Measurements from ENCODE around the gene CCDC102A.

The CCDC102A gene

DNA sequence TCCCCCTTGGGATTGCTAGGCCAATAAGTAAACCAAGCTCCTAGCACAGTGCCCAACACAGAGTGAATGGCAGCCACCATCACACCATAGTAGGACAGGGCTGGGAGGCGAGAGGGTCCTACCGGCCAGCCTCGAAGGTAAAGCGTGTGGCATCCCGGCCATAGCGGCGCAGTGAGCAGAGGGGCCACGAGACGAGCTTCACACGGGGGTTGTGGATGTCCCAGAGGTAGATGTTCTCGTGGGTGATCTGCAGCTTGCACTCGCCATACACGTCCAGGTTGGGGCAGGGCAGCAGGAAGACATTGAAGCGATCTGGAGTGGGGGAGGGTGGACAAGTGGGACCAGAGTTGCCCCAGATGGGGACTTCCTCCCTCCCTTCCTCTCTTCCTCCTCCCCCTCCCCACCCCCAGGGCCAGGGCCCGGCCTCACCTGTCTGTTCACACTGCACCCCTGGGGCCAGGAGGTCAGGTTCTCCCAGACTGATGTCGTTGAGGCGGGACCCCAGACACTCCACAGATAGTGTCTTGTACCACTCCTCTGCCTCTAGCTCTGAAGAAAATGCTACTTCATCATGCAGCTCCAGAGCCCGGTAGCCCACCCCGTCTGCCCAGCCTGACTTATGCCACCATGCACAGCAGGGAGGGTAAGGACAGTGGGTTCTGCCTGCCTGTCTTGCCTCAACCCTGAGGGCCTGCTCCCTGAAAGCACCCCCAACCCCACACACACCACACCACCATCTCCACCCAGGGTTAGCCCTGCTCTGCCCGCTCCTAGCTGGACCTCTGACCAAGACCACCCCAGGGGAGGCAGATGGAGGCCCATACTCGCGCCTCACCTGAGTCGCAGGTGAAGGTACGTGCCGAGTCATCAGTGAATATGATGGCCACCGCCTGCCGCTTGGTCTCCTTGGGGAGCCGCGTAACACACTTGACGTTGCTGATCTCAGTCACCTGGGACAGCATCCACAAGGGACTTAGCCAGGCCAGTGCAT is 61.4 kb downstream of the CCDC102A start:
- intact Hi-C loops (cut with DNase I), result no loop called here
- DNase-seq, result no peak

DNA sequence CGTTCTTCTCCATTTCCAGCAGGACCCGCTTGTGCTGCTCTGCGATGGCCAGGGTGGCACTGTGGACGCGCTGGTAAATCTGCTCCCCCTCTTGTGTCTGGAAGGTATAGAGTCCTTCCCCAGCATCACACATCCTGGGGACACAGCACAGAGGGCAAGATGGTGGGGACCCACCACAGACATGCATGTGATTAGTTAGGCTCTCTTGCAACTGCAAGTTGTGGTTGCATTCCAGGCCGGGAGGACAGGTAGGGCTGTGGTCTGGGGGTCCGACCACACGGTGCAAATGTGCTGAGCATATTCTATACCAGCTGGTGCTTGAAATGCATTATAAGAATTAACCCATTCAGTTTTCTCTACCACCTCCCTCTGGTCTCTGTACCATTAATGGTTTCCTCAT is 62.5 kb downstream of the CCDC102A start:
- intact Hi-C loops (cut with DNase I), result no loop called here
- DNase-seq, result no peak

DNA sequence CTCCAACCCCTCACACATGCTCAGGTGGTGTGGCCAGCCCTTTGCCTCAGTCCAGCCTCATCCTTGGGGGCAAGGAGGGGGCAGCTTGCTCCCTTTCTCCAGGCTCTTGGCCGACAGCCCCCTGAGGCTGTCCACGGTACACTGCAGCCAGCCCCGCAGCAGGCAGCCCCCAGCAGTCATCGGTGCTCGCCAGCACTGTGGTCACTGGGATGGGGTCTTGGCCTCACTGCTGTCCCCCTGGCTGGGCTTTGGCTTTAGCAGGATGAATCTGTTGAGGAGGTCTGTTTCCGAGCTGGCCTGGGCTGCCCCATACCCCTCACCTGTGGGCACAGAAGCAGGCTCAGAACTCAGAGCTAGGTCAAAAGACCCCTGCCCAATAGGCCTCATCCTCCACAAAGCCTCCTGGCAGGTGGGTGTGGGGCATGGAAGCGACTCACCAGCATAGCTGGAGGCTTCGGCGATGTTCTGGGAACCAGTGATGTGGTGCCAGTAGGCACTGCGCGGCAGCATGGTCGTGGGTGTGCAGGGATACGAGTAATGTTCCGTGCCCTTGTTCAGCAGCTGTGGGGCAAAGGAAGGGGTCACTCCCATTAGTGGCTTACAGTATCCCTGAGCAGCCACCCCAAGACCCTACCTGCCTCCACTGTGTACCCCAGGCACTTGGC is 63.1 kb downstream of the CCDC102A start:
- intact Hi-C loops (cut with DNase I), result no loop called here
- DNase-seq, result peak in 13 of 42 donors; percentile 20 to 62 (median 42)

DNA sequence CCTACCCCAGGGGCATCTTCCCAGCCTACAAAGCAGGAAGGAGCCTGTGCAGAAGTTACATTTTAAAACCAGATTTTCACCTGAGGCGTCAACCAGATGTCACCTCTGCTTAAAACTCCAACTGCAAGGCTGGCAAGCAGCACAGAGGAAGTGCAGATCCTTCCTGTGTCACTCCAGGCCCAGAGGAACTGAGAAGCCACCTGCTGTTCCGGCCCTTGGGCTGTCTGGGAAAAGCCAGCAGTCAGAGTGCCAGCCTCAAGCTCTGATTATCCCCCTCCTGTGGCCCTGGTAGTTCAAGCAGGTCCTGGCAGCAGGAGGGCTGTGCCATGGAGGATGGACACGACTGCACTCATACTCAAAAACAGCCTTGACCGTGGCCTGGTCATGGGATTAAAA is 63.7 kb downstream of the CCDC102A start:
- no peak for DNase-seq
- intact Hi-C loops (cut with DNase I), result no loop called here

DNA sequence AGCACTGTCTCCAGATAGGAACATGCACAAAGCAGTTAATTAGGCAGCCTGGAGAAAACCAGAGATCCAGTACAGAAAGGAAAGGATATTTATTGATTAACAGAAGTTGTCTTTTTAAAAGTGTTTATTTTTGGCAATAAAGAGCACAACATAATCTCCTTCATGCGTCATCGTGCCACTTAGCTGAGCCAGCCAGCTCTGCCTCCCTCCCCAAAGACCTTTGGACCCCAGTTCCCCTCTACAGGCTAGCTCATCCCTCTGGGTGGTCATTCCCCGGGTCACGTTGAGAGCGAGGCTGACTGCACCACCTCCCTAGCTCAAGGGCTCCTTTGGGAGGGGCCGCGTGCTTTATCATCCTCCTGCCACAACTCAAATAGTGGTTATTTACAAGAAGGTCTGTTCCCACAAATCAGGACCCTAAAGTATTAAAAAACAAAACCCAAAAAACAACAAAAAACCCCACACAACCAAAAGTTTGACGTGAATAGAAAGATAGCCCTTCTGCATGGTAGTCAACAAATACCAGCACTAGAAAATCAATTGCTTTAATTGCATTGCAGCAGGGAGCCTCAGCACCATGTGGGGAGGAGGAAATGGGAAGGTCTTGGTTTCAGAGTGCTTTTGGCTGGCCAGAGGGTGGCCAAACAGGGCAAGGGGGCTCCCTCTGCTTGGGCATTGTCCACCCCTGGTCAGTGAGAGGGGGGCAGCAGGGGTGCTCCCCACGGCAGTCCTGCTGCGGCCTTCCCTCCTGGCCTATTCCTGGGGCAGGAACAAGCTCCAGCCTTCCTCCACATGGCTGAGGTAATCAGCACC is 64.3 kb downstream of the CCDC102A start:
- intact Hi-C loops (cut with DNase I), result no loop called here
- no peak for DNase-seq

DNA sequence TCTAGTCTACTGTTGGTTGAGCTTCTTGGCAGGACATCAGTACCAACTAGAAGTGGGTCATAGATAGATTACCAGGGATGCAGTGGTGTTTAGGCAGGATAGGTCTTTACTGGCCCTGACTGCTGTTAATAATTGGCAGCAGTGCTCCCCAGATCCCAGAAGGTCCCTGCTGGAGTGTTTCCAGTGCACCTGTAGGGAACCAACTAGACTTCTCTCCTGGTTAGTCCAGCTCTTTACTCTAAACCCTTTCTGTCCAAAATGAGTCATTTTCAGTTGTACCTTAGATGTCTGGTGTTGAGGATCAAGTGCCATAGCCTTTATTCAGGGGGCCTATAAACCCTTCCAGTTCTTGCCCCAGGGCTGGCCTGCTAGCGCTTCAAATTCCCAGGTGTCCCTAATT is 65.2 kb downstream of the CCDC102A start:
- intact Hi-C loops (cut with DNase I), result no loop called here
- DNase-seq, result no peak

DNA sequence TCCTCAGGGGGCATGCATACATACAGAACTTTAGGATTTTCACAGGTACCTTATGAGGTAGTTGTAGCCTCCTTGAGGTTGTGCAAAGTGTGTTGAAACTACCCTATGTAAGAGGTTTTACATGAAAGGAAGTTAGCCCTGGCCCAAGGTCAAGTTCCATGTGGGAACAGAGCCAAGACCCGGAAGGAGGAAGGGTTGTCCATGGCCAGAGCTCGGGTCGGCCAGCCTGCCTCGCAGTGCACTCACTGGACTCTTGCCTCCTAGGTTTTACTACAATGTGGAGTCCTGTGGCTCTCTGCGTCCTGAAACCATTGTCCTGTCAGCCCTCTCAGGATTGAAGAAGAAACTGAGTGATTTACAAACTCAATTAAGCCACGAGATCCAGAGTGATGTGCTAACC is 65.7 kb downstream of the CCDC102A start:
- intact Hi-C loops (cut with DNase I), result no loop called here
- peak in 7 of 42 donors; percentile 25 to 62 (median 36) for DNase-seq

DNA sequence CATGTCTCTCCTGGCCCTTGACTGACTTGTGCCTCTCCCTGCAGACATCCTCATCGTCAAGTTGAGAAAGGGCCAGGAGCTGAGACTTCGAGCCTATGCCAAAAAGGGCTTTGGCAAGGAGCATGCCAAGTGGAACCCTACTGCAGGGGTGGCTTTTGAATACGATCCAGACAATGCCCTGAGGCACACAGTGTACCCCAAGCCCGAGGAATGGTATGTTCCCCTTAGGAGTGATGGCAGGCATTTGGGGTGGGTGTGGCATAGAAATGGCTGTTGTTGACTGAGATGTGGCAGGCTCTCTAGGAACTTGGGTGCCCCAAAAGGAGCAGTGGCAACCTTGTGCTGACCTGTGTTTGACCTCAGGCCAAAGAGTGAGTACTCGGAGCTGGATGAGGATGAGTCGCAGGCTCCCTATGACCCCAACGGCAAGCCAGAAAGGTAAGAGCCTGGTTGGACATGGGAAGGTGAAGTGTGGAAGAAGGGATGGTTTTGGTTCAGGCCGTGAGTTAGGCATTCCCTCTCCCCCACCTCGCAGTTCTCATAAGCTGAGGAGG is 66.4 kb downstream of the CCDC102A start:
- intact Hi-C loops (cut with DNase I), result no loop called here
- DNase-seq, result no peak

DNA sequence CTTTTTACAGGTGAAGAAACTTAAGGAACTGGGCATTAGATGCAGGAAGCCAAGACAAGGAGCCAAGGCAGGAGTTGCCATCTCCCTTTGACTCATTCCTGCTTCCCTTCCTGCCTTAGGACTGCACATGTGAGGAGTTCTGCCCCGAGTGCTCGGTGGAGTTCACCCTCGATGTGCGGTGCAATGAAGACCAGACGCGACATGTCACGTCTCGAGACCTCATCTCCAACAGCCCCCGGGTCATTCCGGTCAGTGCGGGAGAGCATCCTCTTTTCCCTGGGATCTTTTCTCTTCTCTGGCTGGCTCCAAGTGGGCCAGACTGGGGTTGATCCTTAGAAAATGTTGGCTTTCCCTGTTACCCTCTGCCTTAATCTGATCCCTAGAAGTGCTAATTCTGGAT is 67.3 kb downstream of the CCDC102A start:
- intact Hi-C loops (cut with DNase I), result no loop called here

DNA sequence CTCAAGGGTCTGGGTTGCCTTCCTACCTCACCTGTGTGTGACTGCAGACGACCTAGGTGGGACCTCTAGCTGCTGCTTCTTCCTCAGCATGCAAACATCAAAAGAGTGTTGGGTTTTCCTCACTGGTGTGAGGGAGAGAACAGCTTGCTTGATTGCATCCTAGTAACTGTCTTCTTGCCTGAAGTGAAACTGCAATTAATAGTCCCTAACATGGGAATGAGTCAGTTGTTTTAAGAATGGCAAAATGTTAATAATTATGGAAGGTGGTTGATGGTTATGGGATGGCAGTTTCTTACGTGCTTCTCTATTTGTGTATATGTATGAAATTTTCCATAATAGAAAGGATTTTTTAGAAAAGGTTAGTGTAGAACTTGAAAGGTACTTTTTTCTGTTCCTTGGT is 68.0 kb downstream of the CCDC102A start:
- intact Hi-C loops (cut with DNase I), result no loop called here
- DNase-seq, result no peak

More for the DNA sequence above, 67.3 kb downstream of the CCDC102A start:
- no peak for DNase-seq

DNA sequence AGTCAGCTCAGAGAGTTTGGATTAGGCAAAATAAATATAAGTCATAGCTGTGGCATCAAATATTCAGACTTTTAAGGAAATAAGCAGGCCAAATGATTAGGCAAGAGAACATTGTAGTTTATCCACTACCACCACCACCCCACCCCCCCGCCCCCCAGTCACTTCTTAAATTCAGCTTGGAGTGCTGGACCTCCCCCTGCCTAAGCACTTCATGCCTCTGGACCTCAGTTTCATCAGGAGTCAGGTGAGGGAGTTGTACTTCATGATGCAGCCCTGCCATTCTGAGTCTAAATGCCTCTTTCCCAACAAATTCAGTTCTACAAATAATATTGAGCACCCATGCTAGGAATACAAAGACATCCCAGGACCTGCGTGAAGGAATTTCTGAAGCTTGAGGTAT is 71.8 kb downstream of the CCDC102A start:
- no peak for DNase-seq
- intact Hi-C loops (cut with DNase I), result no loop called here

DNA sequence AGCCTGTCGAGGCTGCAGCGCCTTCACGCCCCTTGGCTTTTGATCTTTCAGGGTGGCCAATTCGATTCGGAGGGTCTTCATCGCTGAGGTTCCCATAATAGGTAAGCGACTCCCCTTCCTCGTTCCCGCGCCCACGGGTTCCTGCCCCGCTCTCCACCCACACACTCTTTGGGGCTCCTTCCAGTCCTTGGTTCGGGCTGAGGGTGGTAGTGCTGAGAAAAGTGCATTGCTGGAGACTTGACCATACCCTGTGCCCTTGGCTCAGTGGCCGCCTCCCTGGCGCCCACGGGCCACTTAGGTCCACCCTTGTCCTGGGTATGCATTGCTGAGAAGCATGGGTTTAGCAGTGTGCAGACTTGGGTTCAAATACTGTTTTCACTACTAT is 73.4 kb downstream of the CCDC102A start:
- DNase-seq, result no peak
- intact Hi-C loops (cut with DNase I), result no loop called here

DNA sequence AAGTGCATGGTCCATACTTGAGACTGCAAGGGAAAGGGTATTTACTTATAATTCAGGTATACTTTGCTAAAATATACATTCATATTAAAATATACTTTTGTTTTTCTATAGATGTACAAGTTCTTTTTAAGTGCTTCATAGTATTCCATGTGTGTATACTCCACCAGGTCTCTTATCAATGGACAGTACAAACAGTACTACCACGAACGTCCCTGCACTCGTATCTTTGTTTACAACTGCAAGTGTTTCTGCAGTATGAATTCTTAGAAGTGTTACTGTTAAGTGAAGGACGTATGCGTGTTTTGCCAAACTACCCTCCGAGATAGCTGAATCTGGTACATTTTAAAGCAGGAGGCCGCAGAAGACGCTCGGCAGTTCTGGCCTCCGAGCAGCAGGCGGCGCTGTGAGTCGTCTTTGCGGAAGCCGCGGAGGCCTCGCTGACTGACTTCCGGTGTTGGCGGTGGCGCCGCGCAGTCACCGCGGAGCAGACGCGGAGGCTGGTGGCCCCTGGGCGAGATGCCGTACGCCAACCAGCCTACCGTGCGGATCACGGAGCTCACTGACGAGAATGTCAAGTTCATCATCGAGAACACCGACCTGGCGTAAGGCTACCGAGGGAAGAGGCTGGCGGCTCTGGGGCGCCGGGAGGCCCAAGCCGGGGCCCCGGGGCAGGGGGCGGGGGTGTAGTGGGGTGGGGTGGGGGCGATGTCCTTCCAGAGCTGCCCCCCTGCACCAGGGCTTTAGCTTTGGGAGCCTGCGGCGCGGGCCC is 74.0 kb downstream of the CCDC102A start, which contains the start of gene POLR2C:
Gene POLR2C (plus strand): TSS at position 471 of the 769 bp plus-strand sequence. CDS start 46 bp downstream, at position 517.
- intact Hi-C loops (cut with DNase I), result no loop called here
- DNase-seq, result peak; percentile 68 to 95 (median 89)

Measured in head of caudate nucleus (tissue), 42 donors.